Measurements from ENCODE around the gene LMO1. TPM values are rescaled to one million over a fixed set of nuclear protein-coding genes. Genes with fewer than 3 reads are reported as not detected.

Gene LMO1
- total and polyA plus RNA-seq, 10 of the 15 experiments (the other 5 are each of a cell fraction or from before 2014, with no cell fraction given): not detected

- no peaks in the 10 kb centered on the region for H3K4me1 ChIP-seq (ENCODE audit: control insufficient read depth, insufficient read depth, low read length)
- BruUV-seq (replicated peaks): no TSS peak
- H4K20me1 ChIP-seq (ENCODE audit: control insufficient read depth, insufficient read depth): no peaks in the 10 kb centered on the region
- no peak for DNase-seq (ENCODE audit: low read depth, low spot score)
- H3K79me2 ChIP-seq (ENCODE audit: control insufficient read depth, insufficient read depth, low read length): no peaks in the 10 kb centered on the region
- POLR2A ChIA-PET: no interaction called here
- H3K36me3 ChIP-seq (ENCODE audit: control insufficient read depth in 2 of 2, insufficient read depth in 2 of 2, low read length in 1 of 2): no peaks in the 10 kb centered on the region
- peaks cover 0 to 2% of the 10 kb centered on the region in 2 experiments; a peak in 2 of 4 replicates for H3K27me3 ChIP-seq (replicated peaks in 1 of 2; ENCODE audit: control insufficient read depth in 2 of 2, insufficient read depth in 2 of 2, low read length in 1 of 2)
- H3K9ac ChIP-seq (ENCODE audit: control insufficient read depth, insufficient read depth, low read length): no peak overlapping the region
- no peak overlapping the region for H3K27ac ChIP-seq (ENCODE audit: control insufficient read depth, insufficient read depth)
- WGBS (ENCODE audit: insufficient coverage, insufficient replicate concordance, low lambda C conversion rate, missing lambda C conversion rate): 15% methylated on average over 6 of the region's 6 CpGs
- RAD21 ChIA-PET (ENCODE audit: unreplicated experiment): interaction anchor here (1.3 kb wide), 1 partner anchor 14 kb away, joined by 4 read pairs; the partner anchor contains the start of gene LMO1
- CTCF ChIA-PET: interaction anchor here (0.6 to 4.9 kb wide), 10 partner anchors 8 to 1334 kb away, joined by 3 to 53 read pairs (median 4); partner anchors contain the start of gene LMO1
- H3K9me3 ChIP-seq (replicated peaks; ENCODE audit: control insufficient read depth, insufficient read depth, low read length): no peaks in the 10 kb centered on the region
- no peak for ATAC-seq
- in situ Hi-C loops (cut with MboI) (no loop called here), intact Hi-C loops (cut with micrococcal nuclease; ENCODE audit: unreplicated experiment) (no loop called here)
- no peak for FAIRE-seq
- no peak for TF ChIP-seq HCFC1 (IDR thresholded peaks at IDR 0.05; ENCODE audit: low read length)
- TF ChIP-seq PAX5 (IDR thresholded peaks at IDR 0.05; ENCODE audit: borderline replicate concordance, low read depth, low read length): no peak
- no peak for TF ChIP-seq CBX5 (IDR thresholded peaks at IDR 0.05; ENCODE audit: low read depth)
- no peak for TF ChIP-seq ZZZ3 (IDR thresholded peaks at IDR 0.05; ENCODE audit: control insufficient read depth, insufficient read length, low read depth)
- TF ChIP-seq, protein P1, sequence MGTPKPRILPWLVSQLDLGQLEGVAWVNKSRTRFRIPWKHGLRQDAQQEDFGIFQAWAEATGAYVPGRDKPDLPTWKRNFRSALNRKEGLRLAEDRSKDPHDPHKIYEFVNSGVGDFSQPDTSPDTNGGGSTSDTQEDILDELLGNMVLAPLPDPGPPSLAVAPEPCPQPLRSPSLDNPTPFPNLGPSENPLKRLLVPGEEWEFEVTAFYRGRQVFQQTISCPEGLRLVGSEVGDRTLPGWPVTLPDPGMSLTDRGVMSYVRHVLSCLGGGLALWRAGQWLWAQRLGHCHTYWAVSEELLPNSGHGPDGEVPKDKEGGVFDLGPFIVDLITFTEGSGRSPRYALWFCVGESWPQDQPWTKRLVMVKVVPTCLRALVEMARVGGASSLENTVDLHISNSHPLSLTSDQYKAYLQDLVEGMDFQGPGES (IDR thresholded peaks at IDR 0.05): no peak
- no peak overlapping the region for H3K4me2 ChIP-seq (ENCODE audit: control insufficient read depth, insufficient read depth)
- no peak overlapping the region for H2AFZ ChIP-seq (ENCODE audit: control insufficient read depth, low read depth, low read length)
- SMC1A ChIA-PET (ENCODE audit: uncharacterized antibody, unreplicated experiment): interaction anchor here (0.7 kb wide), 1 partner anchor 318 kb away, joined by 3 read pairs; no protein-coding TSS in a partner anchor
- no peak overlapping the region for H3K4me3 ChIP-seq
Measured at GRCh38 chr11:8249482-8249881, 14.2 kb downstream of the LMO1 start.

DNA sequence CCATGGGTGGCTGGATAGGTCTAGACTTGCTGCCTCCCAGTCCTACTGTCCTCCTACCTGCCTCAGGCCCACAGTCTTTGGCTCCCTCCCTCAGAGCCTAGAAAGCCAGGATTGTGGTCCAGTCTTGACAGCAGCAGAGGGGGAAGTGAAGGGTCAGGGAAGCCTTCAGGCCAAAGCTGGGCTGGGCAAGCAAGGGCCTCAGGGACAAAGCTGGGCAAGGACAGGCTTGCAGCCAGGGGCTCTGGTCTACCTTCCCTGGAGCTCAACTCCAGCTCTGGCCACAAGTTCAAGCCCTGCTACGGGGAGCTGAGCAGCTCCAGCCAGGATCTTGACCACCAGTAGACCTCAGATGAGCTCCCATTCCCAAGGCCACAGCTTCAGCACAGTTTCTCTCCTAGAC is 14.9 kb downstream of the LMO1 start:
- no peaks in the 10 kb centered on the region for H3K9me3 ChIP-seq (replicated peaks; ENCODE audit: control insufficient read depth, insufficient read depth, low read length)
- H3K79me2 ChIP-seq (ENCODE audit: control insufficient read depth, insufficient read depth, low read length): no peaks in the 10 kb centered on the region
- POLR2A ChIA-PET: no interaction called here
- TF ChIP-seq MYB (IDR thresholded peaks at IDR 0.05; ENCODE audit: borderline replicate concordance, low read depth, low read length): no peak
- TF ChIP-seq NBN (IDR thresholded peaks at IDR 0.05): no peak
- no peak for TF ChIP-seq RBBP5 (conservative IDR thresholded peaks at IDR 0.05)
- TF ChIP-seq STAT1 (conservative IDR thresholded peaks at IDR 0.05): no peak
- TF ChIP-seq HDAC2 (IDR thresholded peaks at IDR 0.05): no peak
- TF ChIP-seq SUZ12 (IDR thresholded peaks at IDR 0.05; ENCODE audit: unreplicated experiment): no peak
- TF ChIP-seq MEF2A (IDR thresholded peaks at IDR 0.05; ENCODE audit: insufficient read depth, low read depth, low read length): no peak
- TF ChIP-seq TCF7 (IDR thresholded peaks at IDR 0.05; ENCODE audit: borderline replicate concordance): no peak
- TF ChIP-seq NR2F1 (conservative IDR thresholded peaks at IDR 0.05): no peak
- TF ChIP-seq WRNIP1 (IDR thresholded peaks at IDR 0.05; ENCODE audit: borderline replicate concordance, low read depth, low read length): no peak
- no peak for TF ChIP-seq ZNF622 (IDR thresholded peaks at IDR 0.05)
- WGBS (ENCODE audit: insufficient coverage, insufficient replicate concordance, low lambda C conversion rate, missing lambda C conversion rate): 25% methylated on average over 1 of the region's 1 CpG
- no peak overlapping the region for H3K9ac ChIP-seq (ENCODE audit: control insufficient read depth, insufficient read depth, low read length)
- no peak overlapping the region for H2AFZ ChIP-seq (ENCODE audit: control insufficient read depth, low read depth, low read length)
- RAD21 ChIA-PET (ENCODE audit: unreplicated experiment): interaction anchor here (1.3 kb wide), 1 partner anchor 15 kb away, joined by 4 read pairs; the partner anchor contains the start of gene LMO1
- in situ Hi-C loops (cut with MboI): no loop called here
- no peak for DNase-seq (ENCODE audit: low read depth, low spot score)
- H4K20me1 ChIP-seq (ENCODE audit: control insufficient read depth, insufficient read depth): no peaks in the 10 kb centered on the region
- H3K4me1 ChIP-seq (ENCODE audit: control insufficient read depth, insufficient read depth, low read length): no peaks in the 10 kb centered on the region
- H3K4me3 ChIP-seq: no peak overlapping the region
- FAIRE-seq: no peak
- peaks cover 0 to 2% of the 10 kb centered on the region in 2 experiments; a peak in 2 of 4 replicates for H3K27me3 ChIP-seq (replicated peaks in 1 of 2; ENCODE audit: control insufficient read depth in 2 of 2, insufficient read depth in 2 of 2, low read length in 1 of 2)
- no peak for ATAC-seq
- H3K27ac ChIP-seq (ENCODE audit: control insufficient read depth, insufficient read depth): no peak overlapping the region
- CTCF ChIA-PET: interaction anchor here (1.0 to 4.9 kb wide), 4 partner anchors 11 to 318 kb away, joined by 3 to 53 read pairs (median 12); partner anchors contain the start of gene LMO1
- BruUV-seq (replicated peaks): no TSS peak
- H3K36me3 ChIP-seq (ENCODE audit: control insufficient read depth in 2 of 2, insufficient read depth in 2 of 2, low read length in 1 of 2): no peaks in the 10 kb centered on the region
- SMC1A ChIA-PET (ENCODE audit: uncharacterized antibody, unreplicated experiment): interaction anchor here (0.7 kb wide), 1 partner anchor 319 kb away, joined by 3 read pairs; no protein-coding TSS in a partner anchor
- H3K4me2 ChIP-seq (ENCODE audit: control insufficient read depth, insufficient read depth): no peak overlapping the region
- intact Hi-C loops (cut with micrococcal nuclease; ENCODE audit: unreplicated experiment): no loop called here

Measured in GM12878 (cell line).